ENCODE results near the gene PRDX1. TPM values are rescaled to one million over a fixed set of nuclear protein-coding genes. Genes with fewer than 3 reads are reported as not detected.

PRDX1 gene
- total and polyA plus RNA-seq, 2 of the 8 experiments (the other 6 are each of a cell fraction or from before 2014, with no cell fraction given), result 1,165 to 1,418 TPM

- FAIRE-seq, result no peak
- Histone ChIP-seq H2AFZ (ENCODE audit: low read length) (no peak overlapping the region), H3K27me3 (replicated peaks in 1 of 4; ENCODE audit: control insufficient read depth in 3 of 4, extremely low read depth in 1 of 4, insufficient read depth in 3 of 4, low read length in 3 of 4) (no peaks in the 10 kb centered on the region), H3K4me1 (replicated peaks in 1 of 4; ENCODE audit: control insufficient read depth in 3 of 4, insufficient read depth in 4 of 4, low read length in 3 of 4) (peaks cover 0 to 12% (median 5%) of the 10 kb centered on the region in 4 experiments; a peak in 6 of 7 replicates), H3K79me2 (ENCODE audit: control insufficient read depth in 1 of 2, insufficient read depth in 2 of 2, low read length in 2 of 2) (no peaks in the 10 kb centered on the region), H3K27ac (ENCODE audit: low read depth, low read length) (no peak overlapping the region), H4K5ac (ENCODE audit: insufficient read length, low read depth, low read length) (no peak overlapping the region), H3K4me3 (ENCODE audit: extremely low read depth in 1 of 4, insufficient read depth in 2 of 4, low read depth in 3 of 4, low read length in 4 of 4) (no peak overlapping the region), H2BK15ac (ENCODE audit: low read length) (no peak overlapping the region), H2AK5ac (ENCODE audit: low read depth, low read length) (no peak overlapping the region), H3K23me2 (ENCODE audit: low read depth, low read length) (no peaks in the 10 kb centered on the region), H3K14ac (ENCODE audit: insufficient read length) (no peak overlapping the region), H4K8ac (ENCODE audit: extremely low read depth, insufficient read depth, low read length) (no peak overlapping the region), H3K23ac (ENCODE audit: insufficient read length) (no peak overlapping the region), H3K4me2 (ENCODE audit: insufficient read depth in 1 of 2, low read depth in 2 of 2, low read length in 2 of 2) (no peak overlapping the region), H2BK20ac (ENCODE audit: low read length) (no peak overlapping the region), H3K79me1 (ENCODE audit: low read depth, low read length) (0 out of 2 replicates have a peak, but pooled peaks cover 3% of the 10 kb centered on the region), H3K4ac (replicated peaks; ENCODE audit: insufficient read length, low read depth, low read length) (no peak overlapping the region), H2BK120ac (replicated peaks; ENCODE audit: low read depth, low read length) (no peak overlapping the region), H4K91ac (replicated peaks; ENCODE audit: insufficient read length, low read length) (no peak overlapping the region), H4K20me1 (replicated peaks in 1 of 2; ENCODE audit: control insufficient read depth in 1 of 2, insufficient read depth in 2 of 2, low read length in 2 of 2) (peaks cover 6 to 11% of the 10 kb centered on the region in 2 experiments), H3K36me3 (ENCODE audit: control insufficient read depth in 2 of 4, insufficient read depth in 4 of 4, low read length in 3 of 4) (peaks cover 27 to 50% (median 41%) of the 10 kb centered on the region in 4 experiments), H3K9me3 (ENCODE audit: insufficient read depth in 2 of 2, low read depth in 1 of 2, low read length in 1 of 2) (no peaks in the 10 kb centered on the region), H3K18ac (ENCODE audit: extremely low read depth, low read length) (no peak overlapping the region), H2BK12ac (ENCODE audit: low read depth, low read length) (no peak overlapping the region), H3K56ac (replicated peaks; ENCODE audit: insufficient read length, low read depth, low read length) (no peak overlapping the region), H2BK5ac (ENCODE audit: low read depth, low read length) (no peak overlapping the region), H3K9ac (replicated peaks in 1 of 4; ENCODE audit: extremely low read depth in 1 of 4, low read depth in 3 of 4, low read length in 3 of 4) (no peak overlapping the region)
- CTCF ChIA-PET (ENCODE audit: partially characterized antibody), result interaction anchor here (0.5 to 10.7 kb wide), 31 partner anchors 11 to 855 kb away, joined by 3 to 133 read pairs (median 7); partner anchors contain the start of genes AKR1A1, NASP and PRDX1
- POLR2A ChIA-PET (ENCODE audit: partially characterized antibody), result interaction anchor here (1.0 to 16.6 kb wide), 10 partner anchors 8 to 69 kb away, joined by 3 to 222 read pairs (median 34); partner anchors contain the start of genes AKR1A1, CCDC163, MMACHC and NASP
- DNase-seq (ENCODE audit: low read depth in 1 of 2, low spot score in 2 of 2), result no peak
- TF ChIP-seq KDM5A (IDR thresholded peaks at IDR 0.05; ENCODE audit: low read length), result no peak
- 0 out of 3 replicates have a peak, but pooled peaks of 1 of the 2 experiments have one; percentile 10 for TF ChIP-seq POLR2A (IDR thresholded peaks at IDR 0.05; ENCODE audit: control extremely low read depth in 1 of 2, low read depth in 2 of 2, low read length in 2 of 2)
- WGBS, 2 experiments (ENCODE audit: extremely low coverage in 1 of 2, insufficient coverage in 1 of 2, insufficient read length in 1 of 2, insufficient replicate concordance in 2 of 2, low coverage in 1 of 2, low lambda C conversion rate in 2 of 2, missing lambda C conversion rate in 1 of 2), result 93% methylated on average over 4 of the region's 4 CpGs; no CpG with 5 or more reads in 1 of the 2 experiments
Measured at GRCh38 chr1:45569571-45569961, 47.9 kb upstream of the PRDX1 start.

All from H1 (cell line).